ENCODE data around the gene ATP11A.
"Not testable (repeated sequence)": the region's sequence is repeated elsewhere in the genome, so short reads cannot be mapped to it uniquely, and the experiment has no call there.

The ATP11A gene

GRCh38 chr13:112658808-112659207 is 31.0 kb upstream of the ATP11A start:
- no peaks in the 10 kb centered on the region for H3K36me3 Mint-ChIP-seq
- no peaks in the 10 kb centered on the region for H3K4me1 Mint-ChIP-seq
- peaks cover 1% of the 10 kb centered on the region for H3K27me3 Mint-ChIP-seq
- no peaks in the 10 kb centered on the region for H3K9me3 Mint-ChIP-seq
- no peak overlapping the region for H3K4me3 Mint-ChIP-seq
- no peak overlapping the region for H3K27ac Mint-ChIP-seq

DNA sequence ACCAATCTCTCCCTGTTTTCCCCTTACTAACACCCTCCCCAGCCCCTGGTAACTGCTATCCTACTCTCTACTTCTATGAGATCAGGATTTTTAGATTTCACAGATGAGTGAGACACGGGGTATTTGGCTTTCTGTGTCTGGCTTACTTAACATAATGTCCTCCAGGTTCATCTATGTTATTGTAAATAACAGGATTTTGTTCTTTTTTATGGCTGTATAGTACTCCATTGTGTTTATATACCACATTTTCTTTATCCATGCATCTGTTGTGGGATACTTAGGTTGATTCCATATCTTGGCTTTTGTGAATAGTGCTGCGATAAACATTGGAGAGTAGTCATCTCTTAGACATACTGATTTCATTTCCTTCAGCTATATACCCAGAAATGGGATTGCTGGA is 28.5 kb upstream of the ATP11A start:
- Mint-ChIP-seq H3K4me3 (no peak overlapping the region), H3K27me3 (peaks cover 1% of the 10 kb centered on the region), H3K36me3 (no peaks in the 10 kb centered on the region), H3K27ac (no peak overlapping the region), H3K9me3 (no peaks in the 10 kb centered on the region), H3K4me1 (no peaks in the 10 kb centered on the region)

- H3K4me1 Mint-ChIP-seq, result no peaks in the 10 kb centered on the region
- H3K9me3 Mint-ChIP-seq, result no peaks in the 10 kb centered on the region
- H3K36me3 Mint-ChIP-seq, result no peaks in the 10 kb centered on the region
- peaks cover 1% of the 10 kb centered on the region for H3K27me3 Mint-ChIP-seq
- H3K27ac Mint-ChIP-seq, result no peak overlapping the region
- no peak overlapping the region for H3K4me3 Mint-ChIP-seq
These were observed 25.2 kb upstream of the ATP11A start for GRCh38 chr13:112664501-112665203.

GRCh38 chr13:112668924-112669323 is 20.9 kb upstream of the ATP11A start:
- H3K27ac Mint-ChIP-seq, result no peak overlapping the region
- H3K9me3 Mint-ChIP-seq, result no peaks in the 10 kb centered on the region
- no peaks in the 10 kb centered on the region for H3K27me3 Mint-ChIP-seq
- H3K4me3 Mint-ChIP-seq, result no peak overlapping the region
- no peaks in the 10 kb centered on the region for H3K36me3 Mint-ChIP-seq
- peaks cover 5% of the 10 kb centered on the region for H3K4me1 Mint-ChIP-seq

GRCh38 chr13:112669881-112670499 is 19.8 kb upstream of the ATP11A start:
- H3K27me3 Mint-ChIP-seq, result no peaks in the 10 kb centered on the region
- peaks cover 9% of the 10 kb centered on the region for H3K4me1 Mint-ChIP-seq
- H3K9me3 Mint-ChIP-seq, result no peaks in the 10 kb centered on the region
- H3K36me3 Mint-ChIP-seq, result no peaks in the 10 kb centered on the region
- H3K27ac Mint-ChIP-seq, result no peak overlapping the region
- no peak overlapping the region for H3K4me3 Mint-ChIP-seq

DNA sequence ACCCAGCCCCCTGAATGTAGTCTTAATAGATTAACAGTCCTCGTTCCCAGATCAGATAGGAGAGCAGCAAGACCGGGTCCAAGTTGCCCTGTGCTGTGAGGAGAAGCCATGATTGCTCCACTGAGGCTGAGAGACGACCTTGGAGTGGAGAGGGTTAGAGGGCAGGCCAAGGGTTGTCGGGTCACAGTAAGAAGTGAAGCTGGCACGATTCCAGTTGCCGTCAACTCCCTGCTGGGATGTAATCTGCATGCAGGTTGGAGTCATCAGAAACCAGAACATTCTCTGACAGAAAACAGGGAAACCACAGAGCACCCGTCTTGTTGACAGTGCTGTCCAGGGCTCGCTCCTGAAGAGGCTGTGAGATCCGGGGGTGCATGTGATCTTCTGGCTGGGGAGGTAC is 19.0 kb upstream of the ATP11A start:
- Mint-ChIP-seq H3K4me3 (no peak overlapping the region), H3K27me3 (no peaks in the 10 kb centered on the region), H3K4me1 (peaks cover 12% of the 10 kb centered on the region), H3K27ac (no peak overlapping the region), H3K36me3 (no peaks in the 10 kb centered on the region), H3K9me3 (no peaks in the 10 kb centered on the region)

GRCh38 chr13:112671359-112671758 is 18.5 kb upstream of the ATP11A start:
- H3K4me1 Mint-ChIP-seq, result peaks cover 12% of the 10 kb centered on the region
- H3K27me3 Mint-ChIP-seq, result no peaks in the 10 kb centered on the region
- no peak overlapping the region for H3K27ac Mint-ChIP-seq
- H3K36me3 Mint-ChIP-seq, result no peaks in the 10 kb centered on the region
- H3K4me3 Mint-ChIP-seq, result no peak overlapping the region
- H3K9me3 Mint-ChIP-seq, result no peaks in the 10 kb centered on the region

DNA sequence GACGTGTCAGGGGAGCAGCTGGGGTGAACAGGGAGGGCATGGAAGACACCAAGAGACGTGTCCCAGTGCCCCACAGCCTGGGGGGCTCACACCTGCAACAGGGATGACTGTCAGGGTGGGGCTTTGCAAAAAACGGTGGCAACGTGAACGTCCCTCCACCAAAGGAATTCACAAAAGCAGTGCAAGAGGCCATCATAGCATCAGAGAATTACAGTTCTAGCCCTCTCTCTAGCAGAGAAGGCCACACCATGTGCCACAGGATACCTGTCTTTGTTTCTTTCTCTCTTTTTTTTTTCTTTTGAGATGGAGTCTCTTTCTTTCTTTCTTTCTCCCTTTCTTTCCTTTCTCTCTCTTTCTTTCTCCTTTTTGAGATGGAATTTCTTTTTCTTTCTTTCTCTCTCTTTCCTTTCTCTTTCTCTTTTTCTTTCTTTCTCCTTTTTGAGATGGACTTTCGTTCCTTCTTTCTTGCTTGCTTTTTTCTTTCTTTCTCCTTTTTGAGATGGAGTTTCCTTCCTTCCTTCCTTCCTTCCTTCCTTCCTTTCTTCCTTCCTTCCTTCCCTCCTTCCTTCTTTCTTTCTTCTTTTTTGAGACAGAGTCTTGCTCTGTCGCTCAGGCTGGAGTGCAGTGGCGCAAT is 17.1 kb upstream of the ATP11A start:
- Mint-ChIP-seq H3K27me3 (no peaks in the 10 kb centered on the region), H3K9me3 (no peaks in the 10 kb centered on the region), H3K36me3 (no peaks in the 10 kb centered on the region), H3K4me3 (no peak overlapping the region), H3K4me1 (peaks cover 12% of the 10 kb centered on the region), H3K27ac (no peak overlapping the region)

DNA sequence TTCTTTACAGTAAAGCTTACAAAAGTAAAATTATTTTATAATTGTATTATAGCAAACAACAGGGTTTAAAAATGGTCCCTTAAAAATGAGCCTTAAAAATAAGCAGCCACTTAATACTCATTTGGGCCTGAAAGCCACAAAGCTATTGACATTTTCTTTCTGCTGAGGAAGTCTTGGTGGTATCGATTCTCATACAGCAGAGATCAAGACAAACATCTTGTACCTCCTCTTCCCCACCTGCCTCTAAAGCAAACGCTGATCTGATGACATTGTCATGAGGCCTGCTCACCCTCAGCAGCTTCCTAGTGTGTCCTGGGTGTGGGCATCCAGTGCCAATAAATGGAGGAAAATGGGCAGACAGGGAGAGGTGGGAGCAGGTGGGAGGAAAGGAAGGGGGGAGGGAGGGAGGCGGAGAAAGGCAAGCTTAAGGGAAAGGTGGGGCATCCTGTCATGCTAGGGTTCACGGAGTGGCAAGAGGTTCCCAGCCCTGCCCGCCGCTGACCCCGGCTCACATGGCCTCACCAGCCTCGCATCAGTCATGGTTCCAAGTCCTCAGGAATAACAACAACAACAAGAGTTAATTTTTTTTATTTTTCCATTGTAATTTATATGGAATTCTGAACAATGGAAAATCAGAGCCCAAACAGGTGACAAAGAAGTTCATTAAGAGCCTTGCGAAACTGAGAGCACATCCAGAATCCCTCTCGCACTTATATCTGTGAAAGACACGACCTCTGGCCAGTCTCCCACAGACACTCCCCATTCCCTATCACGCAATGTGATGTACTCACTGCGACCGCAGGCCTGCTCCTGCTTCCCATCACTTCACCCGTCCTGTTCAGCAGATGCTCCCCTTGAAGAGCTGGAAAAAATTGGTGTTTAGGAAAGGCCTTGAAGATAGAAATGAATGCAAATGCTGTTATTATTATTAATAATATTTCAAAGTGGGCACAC is 15.1 kb upstream of the ATP11A start:
- no peaks in the 10 kb centered on the region for H3K27me3 Mint-ChIP-seq
- H3K27ac Mint-ChIP-seq, result no peak overlapping the region
- no peaks in the 10 kb centered on the region for H3K9me3 Mint-ChIP-seq
- no peaks in the 10 kb centered on the region for H3K36me3 Mint-ChIP-seq
- no peak overlapping the region for H3K4me3 Mint-ChIP-seq
- peaks cover 12% of the 10 kb centered on the region for H3K4me1 Mint-ChIP-seq

- Mint-ChIP-seq H3K27me3 (no peaks in the 10 kb centered on the region), H3K27ac (no peak overlapping the region), H3K9me3 (no peaks in the 10 kb centered on the region), H3K4me1 (peaks cover 12% of the 10 kb centered on the region), H3K4me3 (no peak overlapping the region), H3K36me3 (no peaks in the 10 kb centered on the region)
These were observed 14.5 kb upstream of the ATP11A start for GRCh38 chr13:112675366-112675756.

GRCh38 chr13:112677421-112677962 is 12.3 kb upstream of the ATP11A start:
- peaks cover 12% of the 10 kb centered on the region for H3K4me1 Mint-ChIP-seq
- H3K36me3 Mint-ChIP-seq, H3K27me3 Mint-ChIP-seq, H3K4me3 Mint-ChIP-seq, H3K9me3 Mint-ChIP-seq, H3K27ac Mint-ChIP-seq: not testable (repeated sequence)

DNA sequence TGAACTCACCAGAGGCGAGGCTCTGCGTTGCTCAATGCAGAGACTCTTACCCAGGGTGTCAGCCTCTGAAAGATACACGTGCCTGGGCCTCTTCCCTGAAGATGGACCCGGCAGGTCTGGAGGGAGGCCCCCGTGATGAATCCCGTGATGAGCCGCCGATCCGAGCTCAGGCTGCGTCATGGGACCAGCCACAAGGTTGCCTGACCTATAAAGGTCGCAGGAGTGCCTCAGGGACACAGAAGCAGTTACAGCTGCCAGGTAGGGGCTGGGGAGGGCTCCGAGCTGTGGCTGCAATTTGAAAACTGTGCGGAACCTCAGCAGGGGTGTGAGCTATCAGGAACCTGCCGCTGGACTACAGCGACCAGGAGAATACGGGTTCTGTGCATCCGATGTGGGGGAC is 10.5 kb upstream of the ATP11A start:
- Mint-ChIP-seq H3K27me3 (no peaks in the 10 kb centered on the region), H3K9me3 (no peaks in the 10 kb centered on the region), H3K27ac (no peak overlapping the region), H3K36me3 (no peaks in the 10 kb centered on the region), H3K4me3 (no peak overlapping the region), H3K4me1 (peaks cover 4% of the 10 kb centered on the region)

GRCh38 chr13:112679932-112680677 is 9.7 kb upstream of the ATP11A start:
- Mint-ChIP-seq H3K4me3 (no peak overlapping the region), H3K27me3 (no peaks in the 10 kb centered on the region), H3K36me3 (no peaks in the 10 kb centered on the region), H3K9me3 (no peaks in the 10 kb centered on the region), H3K27ac (no peak overlapping the region), H3K4me1 (peaks cover 1% of the 10 kb centered on the region)

GRCh38 chr13:112680741-112681360 is 9.0 kb upstream of the ATP11A start:
- H3K9me3 Mint-ChIP-seq, result no peaks in the 10 kb centered on the region
- no peak overlapping the region for H3K4me3 Mint-ChIP-seq
- H3K4me1 Mint-ChIP-seq, result no peaks in the 10 kb centered on the region
- no peaks in the 10 kb centered on the region for H3K27me3 Mint-ChIP-seq
- no peak overlapping the region for H3K27ac Mint-ChIP-seq
- H3K36me3 Mint-ChIP-seq, result no peaks in the 10 kb centered on the region
